ENCODE data around the gene POLR3C.

POLR3C gene

GRCh38 chr1:145871994-145872924 lies 48.3 kb downstream of the POLR3C start:
- DNase-seq (ENCODE audit: low spot score): peak; percentile 58

- DNase-seq (ENCODE audit: low spot score): no peak
Measured at GRCh38 chr1:145874646-145875045, 50.6 kb downstream of the POLR3C start.

- DNase-seq (ENCODE audit: low spot score): no peak
Measured at GRCh38 chr1:145877923-145878486, 54.0 kb downstream of the POLR3C start.

GRCh38 chr1:145878724-145879123 lies 54.7 kb downstream of the POLR3C start:
- no peak for DNase-seq (ENCODE audit: low spot score)

GRCh38 chr1:145879775-145880174 lies 55.8 kb downstream of the POLR3C start:
- DNase-seq (ENCODE audit: low spot score): no peak

GRCh38 chr1:145884675-145885074 lies 60.7 kb downstream of the POLR3C start:
- no peak for DNase-seq (ENCODE audit: low spot score)

GRCh38 chr1:145885738-145886287 lies 61.8 kb downstream of the POLR3C start, which contains the start of gene ANKRD35:
TSS of gene ANKRD35 (minus strand) at chr1:145885866. CDS start at chr1:145885758, 108 bp downstream.
- DNase-seq (ENCODE audit: low spot score): peak; percentile 92

GRCh38 chr1:145886390-145886789 lies 62.4 kb downstream of the POLR3C start:
- DNase-seq (ENCODE audit: low spot score): no peak

- no peak for DNase-seq (ENCODE audit: low spot score)
Measured at GRCh38 chr1:145886816-145887215, 62.8 kb downstream of the POLR3C start.

GRCh38 chr1:145887631-145888030 lies 63.6 kb downstream of the POLR3C start:
- DNase-seq (ENCODE audit: low spot score): no peak

GRCh38 chr1:145889722-145890121 lies 65.7 kb downstream of the POLR3C start:
- no peak for DNase-seq (ENCODE audit: low spot score)

GRCh38 chr1:145891143-145891542 lies 67.1 kb downstream of the POLR3C start:
- DNase-seq (ENCODE audit: low spot score): no peak

- DNase-seq (ENCODE audit: low spot score): peak; percentile 92
Measured at GRCh38 chr1:145891587-145892485, 67.8 kb downstream of the POLR3C start.

GRCh38 chr1:145892486-145893087 lies 68.6 kb downstream of the POLR3C start:
- no peak for DNase-seq (ENCODE audit: low spot score)

GRCh38 chr1:145893306-145894055 lies 69.5 kb downstream of the POLR3C start:
- DNase-seq (ENCODE audit: low spot score): no peak
